Vagina (tissue), 2 donors: ENCODE data around the gene TNIK.

Source experiments
- POLR2A ChIP-seq, 2 donors: fragments of 450-650 bp; IDR thresholded peaks; one replicate each; pipeline ENCODE4 v1.6.1; 2017; ENCODE audit warnings: antibody characterized with exemption in 2 of 2, mild to moderate bottlenecking in 2 of 2, moderate library complexity in 2 of 2
- POLR2AphosphoS5 ChIP-seq, 2 donors: sonication (generic); formaldehyde crosslinking; IDR thresholded peaks; one replicate each; pipeline ENCODE4 v1.9.0; 2017; ENCODE audit warnings: antibody characterized with exemption in 2 of 2, mild to moderate bottlenecking in 2 of 2, low read depth in 1 of 2; ENCODE audit not compliant: insufficient read depth in 1 of 2
- TF ChIP-seq, protein P1 (sequence below), 3 experiments: fragments of 450-650 bp in 2 of 3; fragments of 200-600 bp in 1 of 3; sonication (generic) in 1 of 3; IDR thresholded peaks; one replicate each; pipeline ENCODE4 v1.5.1; 2017 to 2019; ENCODE audit warnings: antibody characterized with exemption in 3 of 3, mild to moderate bottlenecking in 2 of 3, moderate library complexity in 2 of 3

GRCh38 chr3:171230865-171231264 lies 229.3 kb downstream of the TNIK start:
- TF ChIP-seq, protein P1, sequence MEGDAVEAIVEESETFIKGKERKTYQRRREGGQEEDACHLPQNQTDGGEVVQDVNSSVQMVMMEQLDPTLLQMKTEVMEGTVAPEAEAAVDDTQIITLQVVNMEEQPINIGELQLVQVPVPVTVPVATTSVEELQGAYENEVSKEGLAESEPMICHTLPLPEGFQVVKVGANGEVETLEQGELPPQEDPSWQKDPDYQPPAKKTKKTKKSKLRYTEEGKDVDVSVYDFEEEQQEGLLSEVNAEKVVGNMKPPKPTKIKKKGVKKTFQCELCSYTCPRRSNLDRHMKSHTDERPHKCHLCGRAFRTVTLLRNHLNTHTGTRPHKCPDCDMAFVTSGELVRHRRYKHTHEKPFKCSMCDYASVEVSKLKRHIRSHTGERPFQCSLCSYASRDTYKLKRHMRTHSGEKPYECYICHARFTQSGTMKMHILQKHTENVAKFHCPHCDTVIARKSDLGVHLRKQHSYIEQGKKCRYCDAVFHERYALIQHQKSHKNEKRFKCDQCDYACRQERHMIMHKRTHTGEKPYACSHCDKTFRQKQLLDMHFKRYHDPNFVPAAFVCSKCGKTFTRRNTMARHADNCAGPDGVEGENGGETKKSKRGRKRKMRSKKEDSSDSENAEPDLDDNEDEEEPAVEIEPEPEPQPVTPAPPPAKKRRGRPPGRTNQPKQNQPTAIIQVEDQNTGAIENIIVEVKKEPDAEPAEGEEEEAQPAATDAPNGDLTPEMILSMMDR (IDR thresholded peaks at IDR 0.05), result no peak
- TF ChIP-seq POLR2A (IDR thresholded peaks at IDR 0.05), result no peak
- TF ChIP-seq POLR2AphosphoS5 (IDR thresholded peaks at IDR 0.05; ENCODE audit: insufficient read depth in 1 of 2, low read depth in 1 of 2), result no peak
